ENCODE results near the gene ZNF205. TPM values are rescaled to one million over a fixed set of nuclear protein-coding genes. Genes with fewer than 3 reads are reported as not detected.
A peak's percentile ranks its signal among the peaks of the same experiment; 100 is the strongest.

Gene ZNF205
- total and polyA plus RNA-seq, 2 of the 4 experiments (the other 2 are of a cell fraction), result 8.2 to 12.7 TPM

- Histone ChIP-seq H3K36me3 (ENCODE audit: control insufficient read depth, insufficient read depth, low read length) (no peaks in the 10 kb centered on the region), H4K8ac (ENCODE audit: low read depth in 2 of 2, low read length in 2 of 2) (no peak overlapping the region), H4K91ac (ENCODE audit: insufficient read depth, low read depth, low read length) (no peak overlapping the region), H3K79me1 (ENCODE audit: low read depth in 1 of 2, low read length in 2 of 2) (peaks cover 0 to 13% of the 10 kb centered on the region in 2 experiments; a peak in 2 of 4 replicates), H2BK15ac (ENCODE audit: low read depth, low read length) (no peak overlapping the region), H2AK9ac (replicated peaks; ENCODE audit: low read depth, low read length, poor library complexity) (peak overlapping the region; percentile 60), H3K18ac (ENCODE audit: low read depth, low read length) (no peak overlapping the region), H3K4me1 (ENCODE audit: control insufficient read depth, insufficient read depth, low read length) (peaks cover 3% of the 10 kb centered on the region; the same call in 1 of the 2 replicates), H3K14ac (replicated peaks; ENCODE audit: low read depth, low read length) (no peak overlapping the region), H3K27ac (ENCODE audit: insufficient read depth, low read length) (no peak overlapping the region), H2AFZ (replicated peaks; ENCODE audit: low read length, poor library complexity) (peak overlapping the region; percentile 94), H3K23ac (ENCODE audit: low read depth, low read length) (no peak overlapping the region), H4K20me1 (ENCODE audit: insufficient read depth, low read length) (peaks cover 20% of the 10 kb centered on the region), H3K9ac (ENCODE audit: low read depth, low read length) (no peak overlapping the region), H2BK5ac (ENCODE audit: low read depth, low read length, poor library complexity, severe bottlenecking) (no peak overlapping the region), H2AK5ac (ENCODE audit: low read depth, low read length) (no peak overlapping the region), H3K4me3 (ENCODE audit: insufficient read depth, low read depth, low read length) (peak overlapping the region; percentile 59; the same call in 1 of the 2 replicates), H3K27me3 (ENCODE audit: control insufficient read depth, insufficient read depth, low read length) (no peaks in the 10 kb centered on the region), H3K4me2 (ENCODE audit: low read depth, low read length) (no peak overlapping the region), H2BK120ac (ENCODE audit: low read depth, low read length) (no peak overlapping the region), H3K9me1 (ENCODE audit: insufficient read depth, low read length) (peaks cover 10% of the 10 kb centered on the region), H3K4ac (ENCODE audit: low read depth, low read length) (no peak overlapping the region), H3K56ac (ENCODE audit: extremely low read depth, insufficient read depth, low read length) (no peak overlapping the region), H2BK20ac (ENCODE audit: low read depth, low read length) (no peak overlapping the region), H4K5ac (ENCODE audit: low read depth, low read length) (no peak overlapping the region), H3K9me3 (ENCODE audit: control insufficient read depth, insufficient read depth, low read length) (no peaks in the 10 kb centered on the region)
- ChIA-PET POLR2A (ENCODE audit: unreplicated experiment) (no interaction called here), CTCF (interaction anchor here (1.4 kb wide), 1 partner anchor 18 kb away, joined by 3 read pairs; the partner anchor contains the start of gene ZNF213)
- DNase-seq (no peak), ATAC-seq (ENCODE audit: low read depth) (no peak)
- no CpG with 5 or more reads among the region's 8 CpGs for WGBS, 2 experiments (ENCODE audit: extremely low coverage in 2 of 2, insufficient read length in 1 of 2)
- dilution Hi-C loops (cut with HindIII; ENCODE audit: low sequenced_read_pairs, unreplicated experiment) (no loop called here), intact Hi-C loops (cut with micrococcal nuclease) (loop anchor here (1.0 kb wide), 1 partner anchor 13 kb away; no protein-coding TSS in a partner anchor), in situ Hi-C loops (cut with MboI; ENCODE audit: low sequenced_read_pairs) (no loop called here)
- TF ChIP-seq RCOR1 (IDR thresholded peaks at IDR 0.05; ENCODE audit: insufficient replicate concordance, low read length) (peak; percentile 33), CHD1 (IDR thresholded peaks at IDR 0.05; ENCODE audit: low read depth, low read length) (no peak; the same call in 1 of the 2 replicates)
- BruUV-seq (replicated peaks), result no TSS peak
Measured at GRCh38 chr16:3152991-3153368, 40.6 kb downstream of the ZNF205 start.
